A549 (cell line): ENCODE results near the gene VAMP1. TPM values are rescaled to one million over a fixed set of nuclear protein-coding genes. Genes with fewer than 3 reads are reported as not detected.

ENCODE experiments used
- polyA plus RNA-seq, 4 experiments: library from polyadenylated mRNA; depleted of rRNA in 3 of 4; stranded (reverse); fragments of >200 nt; fragmentation: RNase III in 1 of 4; extraction: RNeasy Plus Mini Kit Qiagen cat#74134 plus additional on column Dnase treatment in 1 of 4; gene quantifications; 2 replicates in 3 of 4; 3 replicates in 1 of 4; pipeline ENCODE4 v1.2.3, GENCODE V29; 2011 to 2017

The VAMP1 gene
- polyA plus RNA-seq, 2 of the 4 experiments (the other 2 are of a cell fraction) = 17.6 to 22.7 TPM

Other genes starting within 250 kb of the VAMP1 start
- 0.25 and 0.31 TPM in 2 replicates for gene PLEKHG6, start 160.0 kb downstream of the VAMP1 start, polyA plus RNA-seq (2011; rRNA removed)
- 0.15 to 0.29 TPM (median 0.16 TPM) in 3 replicates for gene PLEKHG6, start 160.0 kb downstream of the VAMP1 start, polyA plus RNA-seq (2017; fragmentation: RNase III; extraction: RNeasy Plus Mini Kit Qiagen cat#74134 plus additional on column Dnase treatment)
- 460 and 621 TPM in 2 replicates for gene TNFRSF1A, start 128.6 kb downstream of the VAMP1 start, polyA plus RNA-seq (2011; rRNA removed)
- gene TNFRSF1A, start 128.6 kb downstream of the VAMP1 start, polyA plus RNA-seq (2017; fragmentation: RNase III; extraction: RNeasy Plus Mini Kit Qiagen cat#74134 plus additional on column Dnase treatment) = 324 to 416 TPM (median 367 TPM) in 3 replicates
- gene SCNN1A, start 95.1 kb downstream of the VAMP1 start, polyA plus RNA-seq (2011; rRNA removed) = 7.0 and 7.6 TPM in 2 replicates
- gene SCNN1A, start 95.1 kb downstream of the VAMP1 start, polyA plus RNA-seq (2017; fragmentation: RNase III; extraction: RNeasy Plus Mini Kit Qiagen cat#74134 plus additional on column Dnase treatment) = 4.3 to 6.0 TPM (median 5.7 TPM) in 3 replicates
- 57.3 and 63.9 TPM in 2 replicates for gene LTBR, start 86.5 kb downstream of the VAMP1 start, polyA plus RNA-seq (2011; rRNA removed)
- 90.4 to 110 TPM (median 109 TPM) in 3 replicates for gene LTBR, start 86.5 kb downstream of the VAMP1 start, polyA plus RNA-seq (2017; fragmentation: RNase III; extraction: RNeasy Plus Mini Kit Qiagen cat#74134 plus additional on column Dnase treatment)
- not detected in 2 replicates for gene CD27, start 25.7 kb downstream of the VAMP1 start, polyA plus RNA-seq (2011; rRNA removed)
- gene CD27, start 25.7 kb downstream of the VAMP1 start, polyA plus RNA-seq (2017; fragmentation: RNase III; extraction: RNeasy Plus Mini Kit Qiagen cat#74134 plus additional on column Dnase treatment) = not detected in 3 replicates
- gene TAPBPL, start 18.6 kb downstream of the VAMP1 start, polyA plus RNA-seq (2011; rRNA removed) = 3.6 and 5.1 TPM in 2 replicates
- gene TAPBPL, start 18.6 kb downstream of the VAMP1 start, polyA plus RNA-seq (2017; fragmentation: RNase III; extraction: RNeasy Plus Mini Kit Qiagen cat#74134 plus additional on column Dnase treatment) = 2.3 to 3.4 TPM (median 2.8 TPM) in 3 replicates
- gene MRPL51, start 22.6 kb upstream of the VAMP1 start, polyA plus RNA-seq (2011; rRNA removed) = 181 and 337 TPM in 2 replicates
- 260 to 272 TPM (median 265 TPM) in 3 replicates for gene MRPL51, start 22.6 kb upstream of the VAMP1 start, polyA plus RNA-seq (2017; fragmentation: RNase III; extraction: RNeasy Plus Mini Kit Qiagen cat#74134 plus additional on column Dnase treatment)
- 130 and 145 TPM in 2 replicates for gene NCAPD2, start 23.4 kb upstream of the VAMP1 start, polyA plus RNA-seq (2011; rRNA removed)
- 76.1 to 82.0 TPM (median 77.3 TPM) in 3 replicates for gene NCAPD2, start 23.4 kb upstream of the VAMP1 start, polyA plus RNA-seq (2017; fragmentation: RNase III; extraction: RNeasy Plus Mini Kit Qiagen cat#74134 plus additional on column Dnase treatment)
- gene GAPDH, start 63.8 kb upstream of the VAMP1 start, polyA plus RNA-seq (2011; rRNA removed) = 10,036 and 10,800 TPM in 2 replicates
- gene GAPDH, start 63.8 kb upstream of the VAMP1 start, polyA plus RNA-seq (2017; fragmentation: RNase III; extraction: RNeasy Plus Mini Kit Qiagen cat#74134 plus additional on column Dnase treatment) = 6,292 to 6,607 TPM (median 6,463 TPM) in 3 replicates
- gene IFFO1, start 85.4 kb upstream of the VAMP1 start, polyA plus RNA-seq (2011; rRNA removed) = 0.74 and 1.0 TPM in 2 replicates
- gene IFFO1, start 85.4 kb upstream of the VAMP1 start, polyA plus RNA-seq (2017; fragmentation: RNase III; extraction: RNeasy Plus Mini Kit Qiagen cat#74134 plus additional on column Dnase treatment) = 0.94 to 1.5 TPM (median 1.1 TPM) in 3 replicates
- gene NOP2, start 97.6 kb upstream of the VAMP1 start, polyA plus RNA-seq (2011; rRNA removed) = 162 and 176 TPM in 2 replicates
- 100 to 108 TPM (median 104 TPM) in 3 replicates for gene NOP2, start 97.6 kb upstream of the VAMP1 start, polyA plus RNA-seq (2017; fragmentation: RNase III; extraction: RNeasy Plus Mini Kit Qiagen cat#74134 plus additional on column Dnase treatment)
- 53.7 and 99.3 TPM in 2 replicates for gene CHD4, start 136.7 kb upstream of the VAMP1 start, polyA plus RNA-seq (2011; rRNA removed)
- gene CHD4, start 136.7 kb upstream of the VAMP1 start, polyA plus RNA-seq (2017; fragmentation: RNase III; extraction: RNeasy Plus Mini Kit Qiagen cat#74134 plus additional on column Dnase treatment) = 83.4 to 87.8 TPM (median 84.8 TPM) in 3 replicates
- gene LPAR5, start 165.3 kb upstream of the VAMP1 start, polyA plus RNA-seq (2011; rRNA removed) = 0.74 and 0.97 TPM in 2 replicates
- gene LPAR5, start 165.3 kb upstream of the VAMP1 start, polyA plus RNA-seq (2017; fragmentation: RNase III; extraction: RNeasy Plus Mini Kit Qiagen cat#74134 plus additional on column Dnase treatment) = 0.29 to 0.66 TPM (median 0.58 TPM) in 3 replicates
- gene ACRBP, start 176.8 kb upstream of the VAMP1 start, polyA plus RNA-seq (2011; rRNA removed) = 0.70 and 1.4 TPM in 2 replicates
- gene ACRBP, start 176.8 kb upstream of the VAMP1 start, polyA plus RNA-seq (2017; fragmentation: RNase III; extraction: RNeasy Plus Mini Kit Qiagen cat#74134 plus additional on column Dnase treatment) = 0.28 to 0.36 TPM (median 0.34 TPM) in 3 replicates
- 36.5 and 41.3 TPM in 2 replicates for gene ING4, start 192.4 kb upstream of the VAMP1 start, polyA plus RNA-seq (2011; rRNA removed)
- 15.3 to 19.5 TPM (median 18.8 TPM) in 3 replicates for gene ING4, start 192.4 kb upstream of the VAMP1 start, polyA plus RNA-seq (2017; fragmentation: RNase III; extraction: RNeasy Plus Mini Kit Qiagen cat#74134 plus additional on column Dnase treatment)
- gene ZNF384, start 218.7 kb upstream of the VAMP1 start, polyA plus RNA-seq (2011; rRNA removed) = 59.6 and 81.9 TPM in 2 replicates
- 64.7 to 86.4 TPM (median 79.8 TPM) in 3 replicates for gene ZNF384, start 218.7 kb upstream of the VAMP1 start, polyA plus RNA-seq (2017; fragmentation: RNase III; extraction: RNeasy Plus Mini Kit Qiagen cat#74134 plus additional on column Dnase treatment)
- 0.10 and 0.22 TPM in 2 replicates for gene PIANP, start 230.1 kb upstream of the VAMP1 start, polyA plus RNA-seq (2011; rRNA removed)
- gene PIANP, start 230.1 kb upstream of the VAMP1 start, polyA plus RNA-seq (2017; fragmentation: RNase III; extraction: RNeasy Plus Mini Kit Qiagen cat#74134 plus additional on column Dnase treatment) = 0.30 to 0.56 TPM (median 0.45 TPM) in 3 replicates